AG04450 (cell line): ENCODE results near the gene TMPRSS9. TPM values are rescaled to one million over a fixed set of nuclear protein-coding genes. Genes with fewer than 3 reads are reported as not detected.

Experiments used
- CTCF ChIA-PET: fragments of 300-600, 350-600 bp; formaldehyde crosslinking; extraction: SDS; loops from one replicate; lab custom pipeline; 2022; ENCODE audit warnings: antibody characterized with exemption, inconsistent platforms; lab: Charles Lee
- POLR2A ChIA-PET: fragments of 350-600 bp; formaldehyde crosslinking; extraction: SDS; loops from one replicate; lab custom pipeline; 2021; ENCODE audit warnings: antibody characterized with exemption, inconsistent platforms; lab: Yijun Ruan, JAX
- DNase-seq: peaks from one replicate; pipeline ENCODE4 v3.0.0-alpha.2; 2011; ENCODE audit warnings: low read depth, low spot score
- H3K27ac ChIP-seq: one replicate; pipeline ENCODE4 v1.5.1; 2012; ENCODE audit warnings: low read depth, low read length, control low read depth
- H3K27me3 ChIP-seq: one replicate; pipeline ENCODE4 v1.6.0; 2012; ENCODE audit warnings: low read length; ENCODE audit not compliant: control insufficient read depth, insufficient read depth
- H3K4me3 ChIP-seq: 2 replicates; pipeline ENCODE4 v1.5.1; 2011; ENCODE audit warnings: mild to moderate bottlenecking, low read depth, low read length, control low read depth
- H3K9me3 ChIP-seq: 2 replicates; pipeline ENCODE4 v1.5.1; 2012; ENCODE audit warnings: low read length; ENCODE audit not compliant: control insufficient read depth, insufficient read depth
- CTCF ChIP-seq: IDR thresholded peaks from 2 replicates; pipeline ENCODE4 v1.5.1; 2011; ENCODE audit warnings: low read depth, low read length, control low read depth, inconsistent platforms
- polyA plus RNA-seq: library from polyadenylated mRNA; depleted of rRNA; stranded (reverse); fragments of >200 nt; gene quantifications from 2 replicates; pipeline ENCODE4 v1.2.3, GENCODE V29; 2011

The TMPRSS9 gene
- polyA plus RNA-seq, 1 experiment, result not detected

GRCh38 chr19:2325281-2326046, 34.6 kb upstream of the TMPRSS9 start:
- Histone ChIP-seq H3K27me3 (no peaks in the 10 kb centered on the region), H3K4me3 (no peak overlapping the region), H3K27ac (no peak overlapping the region), H3K9me3 (no peaks in the 10 kb centered on the region; the same call in 1 of the 2 replicates)
- TF ChIP-seq CTCF, result no peak
- DNase-seq, result no peak
- POLR2A ChIA-PET, result no interaction called here
- CTCF ChIA-PET, result no interaction called here

- no peak for TF ChIP-seq CTCF
- no peaks in the 10 kb centered on the region for H3K27me3 ChIP-seq
- H3K4me3 ChIP-seq, result peak overlapping the region; percentile 86
- no peak overlapping the region for H3K27ac ChIP-seq
- ChIA-PET POLR2A (interaction anchor here (0.5 kb wide), 1 partner anchor 141 kb away, joined by 3 read pairs; no protein-coding TSS in a partner anchor), CTCF (interaction anchor here (1.3 kb wide), 1 partner anchor 11 kb away, joined by 6 read pairs; no protein-coding TSS in a partner anchor)
- no peak for DNase-seq
- no peaks in the 10 kb centered on the region; the same call in 1 of the 2 replicates for H3K9me3 ChIP-seq
Measured at GRCh38 chr19:2326699-2327360, 33.2 kb upstream of the TMPRSS9 start.

- TF ChIP-seq CTCF, result no peak
- Histone ChIP-seq H3K27me3 (no peaks in the 10 kb centered on the region), H3K4me3 (peak overlapping the region; percentile 86), H3K9me3 (no peaks in the 10 kb centered on the region; the same call in 1 of the 2 replicates), H3K27ac (peak overlapping the region; percentile 47)
- ChIA-PET POLR2A (interaction anchor here (0.5 to 0.7 kb wide), 3 partner anchors 36 to 189 kb away, joined by 3 to 14 read pairs (median 5); partner anchors contain the start of gene AP3D1), CTCF (interaction anchor here (1.2 to 1.3 kb wide), 2 partner anchors 12 to 288 kb away, joined by 3 to 6 read pairs; no protein-coding TSS in a partner anchor)
- DNase-seq, result peak; percentile 29
Measured at GRCh38 chr19:2327773-2328400, 32.2 kb upstream of the TMPRSS9 start.

GRCh38 chr19:2328401-2329148, 31.5 kb upstream of the TMPRSS9 start, which contains the start of the genes LSM7 and SPPL2B:
TSS of gene LSM7 (minus strand) at chr19:2328586. CDS start at chr19:2328566, 20 bp downstream.
TSS of gene SPPL2B (plus strand) at chr19:2328684. CDS start at chr19:2328710, 26 bp downstream.
- no peak for TF ChIP-seq CTCF
- peak within 1 kb of the TSS; percentile 47 for H3K27ac ChIP-seq
- H3K27me3 ChIP-seq, result no peaks in the 10 kb centered on the region
- peak within 1 kb of the TSS; percentile 86 for H3K4me3 ChIP-seq
- no peaks in the 10 kb centered on the region for H3K9me3 ChIP-seq
- DNase-seq, result peak; percentile 48
- CTCF ChIA-PET, result interaction anchor here (1.2 kb wide), 1 partner anchor 288 kb away, joined by 3 read pairs; no protein-coding TSS in a partner anchor
- POLR2A ChIA-PET, result interaction anchor here (0.6 to 0.7 kb wide), 2 partner anchors 177 to 190 kb away, joined by 3 to 5 read pairs; partner anchors contain the start of gene AP3D1
